WTC11 (cell line): ENCODE measurements around the gene SEMA4A. TPM values are rescaled to one million over a fixed set of nuclear protein-coding genes. Genes with fewer than 3 reads are reported as not detected.

Source experiments
- ATAC-seq: fragments of 200-7000 bp; cut with Tn5 transposase; 2 replicates; pipeline ENCODE4 v1.10.0; 2021; ENCODE audit warnings: mild to moderate bottlenecking, moderate library complexity
- CTCF ChIA-PET: fragments of 300-600 bp; sonication (Branson Sonifier 250); formaldehyde crosslinking; loops from one replicate; lab custom pipeline; 2021; ENCODE audit warnings: antibody characterized with exemption; lab: Charles Lee
- POLR2A ChIA-PET: fragments of 350-600 bp; sonication (Branson Sonifier 250); formaldehyde crosslinking; loops from one replicate; lab custom pipeline; 2021; ENCODE audit warnings: antibody characterized with exemption; lab: Charles Lee
- DNase-seq: peaks from one replicate; pipeline ENCODE4 v3.0.0; 2021; ENCODE audit warnings: low spot score
- H3K27ac Mint-ChIP-seq: 2 replicates; pipeline ENCODE4 v1.8.0; 2021; ENCODE audit warnings: mixed read lengths
- H3K27me3 Mint-ChIP-seq: 2 replicates; pipeline ENCODE4 v1.8.0; 2021; ENCODE audit warnings: low read depth, mild to moderate bottlenecking, moderate library complexity, mixed read lengths
- H3K36me3 Mint-ChIP-seq: 2 replicates; pipeline ENCODE4 v1.8.0; 2021; ENCODE audit warnings: mixed read lengths
- H3K4me1 Mint-ChIP-seq: 2 replicates; pipeline ENCODE4 v1.8.0; 2022; ENCODE audit warnings: mixed read lengths
- H3K4me3 Mint-ChIP-seq: 2 replicates; pipeline ENCODE4 v1.8.0; 2021; ENCODE audit warnings: mild to moderate bottlenecking, moderate library complexity, mixed read lengths
- H3K9me3 Mint-ChIP-seq: 2 replicates; pipeline ENCODE4 v1.8.0; 2021; ENCODE audit warnings: mixed read lengths
- AFF4 ChIP-seq: sonication (generic); formaldehyde crosslinking; IDR thresholded peaks from 2 replicates; pipeline ENCODE4 v1.8.1; 2023; ENCODE audit warnings: mild to moderate bottlenecking, missing genetic modification reagents, borderline replicate concordance
- ATF1 ChIP-seq: sonication (generic); formaldehyde crosslinking; IDR thresholded peaks from 2 replicates; pipeline ENCODE4 v1.8.1; 2023; ENCODE audit warnings: mild to moderate bottlenecking, moderate library complexity, missing genetic modification reagents
- CBFB ChIP-seq: sonication (generic); formaldehyde crosslinking; IDR thresholded peaks from 2 replicates; pipeline ENCODE4 v1.8.1; 2022; ENCODE audit warnings: mild to moderate bottlenecking, low read depth, missing genetic modification reagents
- CREM ChIP-seq: sonication (generic); formaldehyde crosslinking; IDR thresholded peaks from 2 replicates; pipeline ENCODE4 v1.8.1; 2022; ENCODE audit warnings: mild to moderate bottlenecking, missing genetic modification reagents, moderate library complexity
- CTCF ChIP-seq: fragments of 200-600 bp; IDR thresholded peaks from 2 replicates; pipeline ENCODE4 v1.8.0; 2022; ENCODE audit warnings: antibody characterized with exemption
- EMX1 ChIP-seq: fragments of 250-450 bp; sonication (Bioruptor Pico); IDR thresholded peaks from 2 replicates; pipeline ENCODE4 v1.8.0; 2021; ENCODE audit warnings: mild to moderate bottlenecking
- FOXP1 ChIP-seq: sonication (generic); formaldehyde crosslinking; IDR thresholded peaks from 2 replicates; pipeline ENCODE4 v1.8.0; 2022; ENCODE audit warnings: missing genetic modification reagents, mild to moderate bottlenecking, moderate library complexity, borderline replicate concordance
- GRHL2 ChIP-seq: fragments of 250-450 bp; sonication (Bioruptor Pico); IDR thresholded peaks from 2 replicates; pipeline ENCODE4 v1.8.0; 2022; ENCODE audit warnings: mild to moderate bottlenecking, moderate library complexity; ENCODE audit not compliant: insufficient replicate concordance, severe bottlenecking
- GTF2I ChIP-seq: fragments of 250-450 bp; sonication (Bioruptor Pico); conservative IDR thresholded peaks from 2 replicates; pipeline ENCODE4 v1.4.0; 2021; ENCODE audit warnings: mild to moderate bottlenecking
- HMGA2 ChIP-seq: fragments of 250-450 bp; sonication (Bioruptor Pico); IDR thresholded peaks from 2 replicates; pipeline ENCODE4 v1.4.0; 2021; ENCODE audit warnings: mild to moderate bottlenecking, moderate library complexity
- MYBL2 ChIP-seq: sonication (generic); formaldehyde crosslinking; IDR thresholded peaks from 2 replicates; pipeline ENCODE4 v1.8.1; 2023; ENCODE audit warnings: mild to moderate bottlenecking, moderate library complexity, missing genetic modification reagents
- NFATC4 ChIP-seq: fragments of 250-450 bp; sonication (Bioruptor Pico); IDR thresholded peaks from 2 replicates; pipeline ENCODE4 v1.9.0; 2021; ENCODE audit warnings: mild to moderate bottlenecking
- NR1H2 ChIP-seq: sonication (generic); formaldehyde crosslinking; IDR thresholded peaks from 2 replicates; pipeline ENCODE4 v1.9.0; 2021; ENCODE audit warnings: mild to moderate bottlenecking, moderate library complexity, missing genetic modification reagents
- NR2C2 ChIP-seq: sonication (generic); formaldehyde crosslinking; IDR thresholded peaks from 2 replicates; pipeline ENCODE4 v1.8.0; 2022; ENCODE audit warnings: mild to moderate bottlenecking, missing genetic modification reagents
- OVOL2 ChIP-seq: fragments of 250-450 bp; sonication (Bioruptor Pico); IDR thresholded peaks from 2 replicates; pipeline ENCODE4 v1.9.0; 2021; ENCODE audit warnings: mild to moderate bottlenecking, borderline replicate concordance
- RORB ChIP-seq: fragments of 250-450 bp; sonication (Bioruptor Pico); IDR thresholded peaks from 2 replicates; pipeline ENCODE4 v1.9.0; 2021; ENCODE audit warnings: mild to moderate bottlenecking
- SMAD4 ChIP-seq: sonication (generic); formaldehyde crosslinking; IDR thresholded peaks from 2 replicates; pipeline ENCODE4 v1.8.0; 2022; ENCODE audit warnings: mild to moderate bottlenecking, missing genetic modification reagents
- ZNF121 ChIP-seq: sonication (generic); formaldehyde crosslinking; IDR thresholded peaks from 2 replicates; pipeline ENCODE4 v1.8.0; 2023; ENCODE audit warnings: missing genetic modification reagents
- ZNF232 ChIP-seq: sonication (generic); formaldehyde crosslinking; IDR thresholded peaks from 2 replicates; pipeline ENCODE4 v1.8.0; 2022; ENCODE audit warnings: mild to moderate bottlenecking, missing genetic modification reagents
- ZNF671 ChIP-seq: fragments of 250-450 bp; sonication (Bioruptor Pico); IDR thresholded peaks from 2 replicates; pipeline ENCODE4 v1.8.0; 2021; ENCODE audit warnings: mild to moderate bottlenecking
- total RNA-seq: library from RNA; stranded (reverse); gene quantifications from 3 replicates; pipeline ENCODE4 v1.2.3, GENCODE V29; 2021
- TF ChIP-seq, protein P1 (sequence below): sonication (generic); formaldehyde crosslinking; IDR thresholded peaks from 2 replicates; pipeline ENCODE4 v1.8.1; 2022; ENCODE audit warnings: low read depth, missing genetic modification reagents, borderline replicate concordance
- TF ChIP-seq, protein P2 (sequence below): sonication (generic); formaldehyde crosslinking; IDR thresholded peaks from 2 replicates; pipeline ENCODE4 v1.8.0; 2022; ENCODE audit warnings: mild to moderate bottlenecking, missing genetic modification reagents
- TF ChIP-seq, protein P3 (sequence below): fragments of 250-450 bp; sonication (Bioruptor Pico); IDR thresholded peaks from 2 replicates; pipeline ENCODE4 v1.9.0; 2021; ENCODE audit warnings: mild to moderate bottlenecking
- TF ChIP-seq, protein P4 (sequence below): sonication (generic); formaldehyde crosslinking; IDR thresholded peaks from 2 replicates; pipeline ENCODE4 v1.8.1; 2022; ENCODE audit warnings: mild to moderate bottlenecking, moderate library complexity, missing genetic modification reagents

Gene SEMA4A
- total RNA-seq, 1 experiment from 2014 or later = 12.4 TPM

- H3K27ac Mint-ChIP-seq = no peak overlapping the region
- DNase-seq = peak; percentile 86
These were observed 27.2 kb upstream of the SEMA4A start for GRCh38 chr1:156126043-156126629.

DNA sequence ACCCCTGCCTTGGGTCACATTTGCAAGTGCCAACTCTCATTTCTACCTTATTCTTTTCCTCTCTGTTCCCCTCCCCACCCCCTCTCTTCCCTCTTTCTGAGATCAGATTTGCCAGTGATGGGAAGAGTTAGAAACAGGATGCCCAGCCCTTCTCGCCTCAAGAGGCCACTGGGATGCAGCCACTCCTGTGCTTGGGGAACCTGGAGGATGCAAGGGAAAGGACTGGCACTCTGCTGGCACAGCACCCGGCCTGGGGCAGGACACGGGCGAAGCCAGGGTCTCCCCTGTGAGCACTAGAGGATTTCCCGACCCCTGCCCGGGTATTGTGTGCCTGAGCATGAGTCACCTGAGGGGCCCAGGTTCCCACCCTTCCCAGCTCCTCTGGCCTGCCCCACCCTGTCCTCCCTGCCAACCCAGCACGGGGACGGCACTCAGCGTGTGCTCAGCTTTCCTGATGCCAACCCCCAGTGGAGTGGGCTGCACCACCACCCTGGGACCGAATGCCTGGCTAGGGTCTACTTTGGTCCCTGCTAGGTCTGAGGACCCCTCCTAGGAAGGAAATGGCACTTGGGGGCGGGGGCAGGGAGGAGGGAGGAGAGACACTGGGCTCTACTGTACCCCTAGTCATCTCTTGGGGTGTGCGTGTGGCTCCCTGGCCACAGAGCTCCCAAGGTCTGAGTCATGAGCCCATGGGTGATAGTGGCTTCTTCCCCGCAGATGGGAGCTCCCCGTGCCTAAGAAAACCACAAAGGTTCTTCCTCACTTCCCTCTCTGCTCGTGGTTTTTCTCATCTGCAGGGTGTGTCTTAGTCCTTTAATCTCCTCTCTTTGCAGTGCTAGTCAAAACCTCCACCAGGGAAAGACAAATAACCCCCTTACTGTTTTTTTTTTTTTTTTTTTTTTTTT lies 26.5 kb upstream of the SEMA4A start:
- no peak for DNase-seq
- Mint-ChIP-seq H3K9me3 (no peaks in the 10 kb centered on the region), H3K27ac (no peak overlapping the region)
- TF ChIP-seq NFATC4 (no peak), ZNF232 (no peak), ZNF671 (no peak), AFF4 (CRISPR knock-in tag) (no peak), ATF1 (no peak), OVOL2 (CRISPR knock-in tag) (no peak), GRHL2 (CRISPR knock-in tag) (no peak), ZNF121 (CRISPR knock-in tag) (no peak), CBFB (CRISPR knock-in tag) (no peak), NR2C2 (CRISPR knock-in tag) (no peak)
- TF ChIP-seq, protein P1, sequence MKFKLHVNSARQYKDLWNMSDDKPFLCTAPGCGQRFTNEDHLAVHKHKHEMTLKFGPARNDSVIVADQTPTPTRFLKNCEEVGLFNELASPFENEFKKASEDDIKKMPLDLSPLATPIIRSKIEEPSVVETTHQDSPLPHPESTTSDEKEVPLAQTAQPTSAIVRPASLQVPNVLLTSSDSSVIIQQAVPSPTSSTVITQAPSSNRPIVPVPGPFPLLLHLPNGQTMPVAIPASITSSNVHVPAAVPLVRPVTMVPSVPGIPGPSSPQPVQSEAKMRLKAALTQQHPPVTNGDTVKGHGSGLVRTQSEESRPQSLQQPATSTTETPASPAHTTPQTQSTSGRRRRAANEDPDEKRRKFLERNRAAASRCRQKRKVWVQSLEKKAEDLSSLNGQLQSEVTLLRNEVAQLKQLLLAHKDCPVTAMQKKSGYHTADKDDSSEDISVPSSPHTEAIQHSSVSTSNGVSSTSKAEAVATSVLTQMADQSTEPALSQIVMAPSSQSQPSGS (CRISPR knock-in tag) = no peak

More at GRCh38 chr1:156126043-156126629, 27.2 kb upstream of the SEMA4A start:
- Mint-ChIP-seq H3K27me3 (no peaks in the 10 kb centered on the region; the same call in 1 of the 2 replicates), H3K9me3 (no peaks in the 10 kb centered on the region), H3K4me3 (peak overlapping the region; percentile 49), H3K4me1 (peaks cover 62% of the 10 kb centered on the region), H3K36me3 (no peaks in the 10 kb centered on the region)
- peak; percentile 23 for ATAC-seq
- POLR2A ChIA-PET = no interaction called here
- CTCF ChIA-PET = interaction anchor here (0.6 to 28.0 kb wide), 15 partner anchors 9 to 175 kb away, joined by 3 to 1176 read pairs (median 4); partner anchors contain the start of genes ARHGEF2, LMNA, MEX3A and PAQR6
- no peak for TF ChIP-seq NR1H2 (CRISPR knock-in tag)
- no peak for TF ChIP-seq RORB (CRISPR knock-in tag)
- no peak for TF ChIP-seq EMX1 (CRISPR knock-in tag)
- TF ChIP-seq, protein P2, sequence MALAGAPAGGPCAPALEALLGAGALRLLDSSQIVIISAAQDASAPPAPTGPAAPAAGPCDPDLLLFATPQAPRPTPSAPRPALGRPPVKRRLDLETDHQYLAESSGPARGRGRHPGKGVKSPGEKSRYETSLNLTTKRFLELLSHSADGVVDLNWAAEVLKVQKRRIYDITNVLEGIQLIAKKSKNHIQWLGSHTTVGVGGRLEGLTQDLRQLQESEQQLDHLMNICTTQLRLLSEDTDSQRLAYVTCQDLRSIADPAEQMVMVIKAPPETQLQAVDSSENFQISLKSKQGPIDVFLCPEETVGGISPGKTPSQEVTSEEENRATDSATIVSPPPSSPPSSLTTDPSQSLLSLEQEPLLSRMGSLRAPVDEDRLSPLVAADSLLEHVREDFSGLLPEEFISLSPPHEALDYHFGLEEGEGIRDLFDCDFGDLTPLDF (CRISPR knock-in tag) = no peak
- no peak for TF ChIP-seq CREM (CRISPR knock-in tag)
- no peak for TF ChIP-seq NR2C2 (CRISPR knock-in tag)
- TF ChIP-seq OVOL2 (CRISPR knock-in tag) = no peak
- 0 out of 2 replicates have a peak, but pooled peaks have one; percentile 3 for TF ChIP-seq HMGA2 (CRISPR knock-in tag)
- TF ChIP-seq, protein P3, sequence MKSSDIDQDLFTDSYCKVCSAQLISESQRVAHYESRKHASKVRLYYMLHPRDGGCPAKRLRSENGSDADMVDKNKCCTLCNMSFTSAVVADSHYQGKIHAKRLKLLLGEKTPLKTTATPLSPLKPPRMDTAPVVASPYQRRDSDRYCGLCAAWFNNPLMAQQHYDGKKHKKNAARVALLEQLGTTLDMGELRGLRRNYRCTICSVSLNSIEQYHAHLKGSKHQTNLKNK (CRISPR knock-in tag) = no peak
- no peak for TF ChIP-seq ZNF671
- TF ChIP-seq FOXP1 = peak; percentile 20; the same call in 1 of the 2 replicates
- TF ChIP-seq, protein P4, sequence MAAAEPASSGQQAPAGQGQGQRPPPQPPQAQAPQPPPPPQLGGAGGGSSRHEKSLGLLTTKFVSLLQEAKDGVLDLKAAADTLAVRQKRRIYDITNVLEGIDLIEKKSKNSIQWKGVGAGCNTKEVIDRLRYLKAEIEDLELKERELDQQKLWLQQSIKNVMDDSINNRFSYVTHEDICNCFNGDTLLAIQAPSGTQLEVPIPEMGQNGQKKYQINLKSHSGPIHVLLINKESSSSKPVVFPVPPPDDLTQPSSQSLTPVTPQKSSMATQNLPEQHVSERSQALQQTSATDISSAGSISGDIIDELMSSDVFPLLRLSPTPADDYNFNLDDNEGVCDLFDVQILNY (CRISPR knock-in tag) = no peak
- TF ChIP-seq SMAD4 (CRISPR knock-in tag) = no peak
- no peak for TF ChIP-seq MYBL2 (CRISPR knock-in tag)
- peak; percentile 47; the same call in 1 of the 2 replicates for TF ChIP-seq CTCF
- TF ChIP-seq GTF2I (CRISPR knock-in tag) = no peak

More for the DNA sequence above, 26.5 kb upstream of the SEMA4A start:
- H3K4me1 Mint-ChIP-seq = peaks cover 55% of the 10 kb centered on the region
- 0 out of 2 replicates have a peak, but pooled peaks cover 2% of the 10 kb centered on the region for H3K36me3 Mint-ChIP-seq
- no peaks in the 10 kb centered on the region; the same call in 1 of the 2 replicates for H3K27me3 Mint-ChIP-seq
- CTCF ChIA-PET = interaction anchor here (0.6 to 28.0 kb wide), 13 partner anchors 9 to 263 kb away, joined by 3 to 1176 read pairs (median 5); partner anchors contain the start of genes LMNA, MEX3A and PAQR6
- POLR2A ChIA-PET = interaction anchor here (0.7 to 1.1 kb wide), 2 partner anchors 15 to 21 kb away, joined by 3 to 7 read pairs; no protein-coding TSS in a partner anchor
- peak overlapping the region; percentile 49 for H3K4me3 Mint-ChIP-seq
- no peak for ATAC-seq
